ENCODE results near the gene ARHGEF10L.
"Not testable (repeated sequence)": the region's sequence is repeated elsewhere in the genome, so short reads cannot be mapped to it uniquely, and the experiment has no call there.

ARHGEF10L gene

GRCh38 chr1:17612831-17613230 is 73.3 kb downstream of the ARHGEF10L start:
- DNase-seq (ENCODE audit: low read depth), result no peak

DNA sequence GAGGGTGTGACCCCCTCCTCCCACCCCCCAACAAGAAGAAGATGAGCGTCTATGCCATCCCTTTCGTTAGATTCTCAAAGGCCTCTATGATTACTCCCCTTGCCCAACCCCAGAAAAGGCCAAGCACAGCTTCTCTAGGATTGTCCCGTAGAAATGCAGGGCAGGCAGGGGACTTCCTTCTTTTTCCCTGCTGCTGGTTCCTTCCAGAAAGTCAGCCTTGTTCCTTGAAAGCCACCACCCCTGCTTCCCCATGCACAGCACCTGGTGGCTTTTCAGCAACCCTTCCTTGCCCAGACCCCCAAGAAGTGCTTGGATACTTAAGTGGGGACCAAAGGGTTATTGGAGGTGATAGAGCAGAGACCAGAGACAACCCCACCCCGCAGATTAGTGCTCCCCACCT is 75.1 kb downstream of the ARHGEF10L start:
- no peak for DNase-seq (ENCODE audit: low read depth)

GRCh38 chr1:17615157-17615556 is 75.7 kb downstream of the ARHGEF10L start:
- no peak for DNase-seq (ENCODE audit: low read depth)

DNA sequence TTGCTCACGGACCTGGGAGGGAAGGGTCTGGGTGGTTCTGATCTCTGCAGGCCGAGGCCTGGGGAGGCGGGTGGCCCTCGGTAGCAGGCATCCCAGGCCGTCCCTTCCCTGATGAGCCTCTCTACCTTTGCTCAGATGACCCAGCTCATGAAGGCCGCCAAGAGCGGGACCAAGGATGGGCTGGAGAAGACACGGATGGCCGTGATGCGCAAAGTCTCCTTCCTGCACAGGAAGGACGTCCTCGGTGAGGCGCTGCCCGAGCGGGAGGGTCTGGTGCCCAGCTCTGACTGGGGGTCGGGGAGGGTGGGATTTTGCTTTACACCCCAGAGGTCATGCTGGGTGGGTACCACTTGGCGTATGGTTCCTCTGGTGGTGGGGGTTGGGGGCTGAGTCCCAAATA is 76.5 kb downstream of the ARHGEF10L start:
- DNase-seq (ENCODE audit: low read depth), result no peak

GRCh38 chr1:17616731-17617279 is 77.3 kb downstream of the ARHGEF10L start:
- no peak for DNase-seq (ENCODE audit: low read depth)

DNA sequence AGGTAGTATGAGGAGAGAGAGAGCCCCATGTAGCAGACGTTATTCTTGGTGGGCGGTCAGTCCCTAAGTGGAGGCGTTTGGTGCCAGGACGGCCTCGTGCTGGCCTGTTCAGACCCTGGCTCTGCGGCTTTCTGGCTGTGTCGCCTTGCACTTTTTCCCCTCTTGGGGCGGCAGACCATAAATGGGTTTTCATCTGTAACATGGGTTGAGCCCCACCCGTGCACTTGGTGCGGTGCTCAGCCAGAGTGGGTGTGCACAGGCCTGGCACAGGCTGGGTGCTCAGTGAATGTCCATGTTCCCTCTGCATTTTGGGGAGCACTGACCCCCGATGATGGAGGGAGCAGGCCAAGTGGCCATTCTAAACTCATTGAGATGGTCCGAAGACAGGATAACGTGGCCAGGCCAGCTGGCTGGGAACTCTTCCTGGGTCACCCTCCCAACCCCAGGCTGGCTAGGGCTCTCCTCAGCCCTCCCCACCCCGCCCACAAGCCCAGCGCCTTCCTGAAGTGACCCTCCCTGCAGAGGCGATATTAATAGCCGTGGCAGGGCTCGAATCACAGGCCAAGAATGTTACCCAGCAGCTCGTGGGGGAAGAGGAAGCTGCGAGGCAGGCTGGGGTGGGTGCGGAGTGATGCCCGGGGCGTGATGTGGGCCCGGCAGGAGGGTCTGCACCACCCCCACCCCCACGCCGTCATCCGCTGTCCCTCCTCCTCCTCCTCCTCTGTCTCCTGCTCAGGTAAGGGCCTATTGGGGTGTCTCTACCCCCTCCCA is 78.5 kb downstream of the ARHGEF10L start:
- DNase-seq (ENCODE audit: low read depth), result peak; percentile 79

DNA sequence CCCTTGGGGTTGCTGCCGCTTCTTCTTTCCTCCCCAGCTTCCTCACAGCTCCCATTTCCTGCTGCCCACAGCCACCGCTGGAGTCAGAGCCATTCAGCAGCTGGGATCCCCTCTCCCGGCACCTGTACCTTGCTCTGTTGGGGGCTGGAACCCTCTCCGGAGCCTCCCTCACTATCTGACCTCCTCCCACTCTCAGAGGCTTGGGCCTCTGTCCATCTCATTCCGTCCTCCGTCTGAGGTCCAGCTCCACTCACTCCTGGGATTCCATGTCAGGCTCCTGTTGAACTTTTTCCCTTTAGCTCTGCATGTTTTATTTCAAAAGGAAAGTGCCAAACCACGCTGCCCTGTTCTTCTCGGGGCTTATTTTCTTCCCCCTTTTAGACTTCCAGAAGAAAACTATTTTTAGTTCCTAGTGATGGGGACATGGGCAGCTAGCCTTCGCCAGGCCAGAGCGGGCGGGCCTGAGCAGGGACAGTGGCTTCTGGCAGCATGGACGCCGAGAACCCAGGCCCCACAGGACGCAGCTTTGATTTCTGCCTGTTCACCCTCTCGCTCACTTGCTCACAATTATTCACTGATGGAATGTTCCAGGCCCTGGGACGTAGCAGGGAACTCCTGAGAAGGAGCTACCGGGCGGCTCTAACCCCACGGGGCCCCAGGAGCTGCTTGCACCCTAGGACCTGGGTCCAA is 79.2 kb downstream of the ARHGEF10L start:
- DNase-seq (ENCODE audit: low read depth), result no peak

- DNase-seq (ENCODE audit: low read depth), result no peak
Observed at GRCh38 chr1:17620448-17620847, 81.0 kb downstream of the ARHGEF10L start.

- no peak for DNase-seq (ENCODE audit: low read depth)
Observed at GRCh38 chr1:17621691-17622090, 82.2 kb downstream of the ARHGEF10L start.

- no peak for DNase-seq (ENCODE audit: low read depth)
Observed at GRCh38 chr1:17622823-17623222, 83.3 kb downstream of the ARHGEF10L start.

- DNase-seq (ENCODE audit: low read depth), result peak; percentile 81
Observed at GRCh38 chr1:17624611-17625233, 85.2 kb downstream of the ARHGEF10L start.

- DNase-seq (ENCODE audit: low read depth), result no peak
Observed at GRCh38 chr1:17627239-17628052, 87.9 kb downstream of the ARHGEF10L start.

- DNase-seq (ENCODE audit: low read depth), result not testable (repeated sequence)
Observed at GRCh38 chr1:17629046-17629445, 89.5 kb downstream of the ARHGEF10L start.

DNA sequence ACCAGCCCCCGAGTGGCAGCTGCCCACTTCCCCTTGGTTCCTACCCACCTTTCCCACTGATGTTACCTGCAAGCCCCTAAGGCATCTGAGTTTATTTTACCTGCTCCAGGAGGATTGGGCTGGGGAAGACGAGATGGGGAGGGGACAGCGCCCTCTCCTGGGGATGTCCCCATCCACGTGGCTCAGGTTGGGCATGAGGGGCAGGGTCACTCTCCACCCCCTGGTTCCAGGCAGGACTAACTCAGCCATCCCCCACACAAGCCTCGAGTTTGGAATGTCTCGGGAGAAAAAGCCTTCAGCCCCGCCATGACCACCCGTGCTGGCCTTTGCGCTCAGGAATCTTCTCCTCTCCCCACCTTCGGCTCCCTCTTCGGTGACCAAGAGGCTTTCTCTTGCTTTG is 90.0 kb downstream of the ARHGEF10L start:
- DNase-seq (ENCODE audit: low read depth), result no peak

DNA sequence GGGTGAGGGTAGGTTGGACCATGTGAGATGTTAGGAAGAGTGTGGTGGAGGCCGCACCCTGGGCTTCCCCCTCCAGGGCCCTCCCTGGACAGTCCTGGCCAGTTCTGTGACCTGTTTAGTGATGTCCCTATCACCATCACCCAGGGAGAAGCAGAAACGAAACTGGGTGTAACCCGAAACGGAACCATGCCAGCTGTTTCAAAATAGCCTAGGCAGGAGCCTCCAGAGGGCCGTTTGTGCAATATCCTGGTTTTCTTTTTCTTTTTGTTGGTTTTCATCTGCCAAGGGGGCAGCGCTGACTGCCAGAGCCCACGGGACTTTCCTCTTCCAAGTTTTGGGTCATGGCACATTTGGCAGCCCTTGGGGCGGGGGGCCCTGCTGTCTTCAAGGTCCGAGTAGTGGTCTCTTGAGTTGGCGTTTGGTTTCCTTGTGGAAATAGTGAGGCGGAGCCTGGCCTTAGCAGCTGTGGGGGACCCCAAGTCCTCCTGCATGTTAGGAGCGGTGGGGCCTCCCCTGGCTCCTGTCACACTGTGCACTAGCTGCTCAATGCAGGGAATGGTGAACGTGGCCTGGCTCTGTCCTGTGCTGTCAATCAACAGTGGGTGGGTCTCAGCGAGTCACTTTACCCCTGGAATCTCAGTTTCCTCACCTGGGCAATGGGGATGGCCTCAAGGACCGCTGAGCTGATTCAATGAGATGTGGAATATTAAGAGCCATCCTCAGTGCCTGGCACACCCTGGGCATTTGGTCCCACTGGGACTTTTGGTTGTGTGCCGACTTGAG is 90.7 kb downstream of the ARHGEF10L start:
- DNase-seq (ENCODE audit: low read depth), result no peak

DNA sequence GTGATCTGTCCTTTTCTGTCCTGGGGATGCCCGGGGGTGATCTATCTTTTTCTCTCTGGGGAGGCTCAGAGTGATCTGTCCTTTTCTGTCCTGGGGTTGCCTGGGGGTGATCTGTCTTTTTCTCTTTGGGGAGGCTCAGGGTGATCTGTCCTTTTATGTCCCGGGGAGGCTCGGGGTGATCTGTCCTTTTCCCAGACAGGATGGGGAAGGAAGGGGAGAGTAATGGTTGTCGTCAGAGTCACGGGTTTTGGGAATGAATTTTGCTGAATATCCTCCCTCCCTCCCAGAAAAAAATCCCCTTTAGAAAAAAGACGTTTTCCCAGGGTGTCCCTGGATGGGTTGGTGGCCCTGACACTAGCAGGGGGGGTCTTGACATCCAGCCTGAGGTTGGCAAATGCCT is 91.5 kb downstream of the ARHGEF10L start:
- DNase-seq (ENCODE audit: low read depth), result no peak

DNA sequence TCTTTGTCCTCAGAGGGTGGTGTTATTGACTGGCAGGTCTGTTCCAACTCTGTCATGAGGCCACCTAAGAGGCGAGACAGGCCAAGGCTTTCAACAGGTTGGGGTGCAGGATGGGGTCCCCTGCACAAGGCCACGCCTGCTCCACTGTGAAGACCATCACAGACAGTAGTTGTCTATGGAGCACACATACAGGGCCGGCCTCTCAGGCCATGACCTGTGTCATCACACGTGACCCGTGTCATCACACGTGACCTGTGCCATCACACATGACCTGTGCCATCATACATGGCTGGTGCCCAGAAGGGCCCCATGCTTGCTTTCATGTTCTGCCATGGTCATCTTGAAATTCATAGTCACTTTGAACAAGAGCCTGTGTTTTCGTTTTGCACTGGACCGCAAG is 91.9 kb downstream of the ARHGEF10L start:
- no peak for DNase-seq (ENCODE audit: low read depth)

- no peak for DNase-seq (ENCODE audit: low read depth)
Observed at GRCh38 chr1:17632106-17632505, 92.6 kb downstream of the ARHGEF10L start.

- DNase-seq (ENCODE audit: low read depth), result peak; percentile 77
Observed at GRCh38 chr1:17632541-17633184, 93.2 kb downstream of the ARHGEF10L start.

- DNase-seq (ENCODE audit: low read depth), result peak; percentile 80
Observed at GRCh38 chr1:17633654-17634053, 94.2 kb downstream of the ARHGEF10L start.

DNA sequence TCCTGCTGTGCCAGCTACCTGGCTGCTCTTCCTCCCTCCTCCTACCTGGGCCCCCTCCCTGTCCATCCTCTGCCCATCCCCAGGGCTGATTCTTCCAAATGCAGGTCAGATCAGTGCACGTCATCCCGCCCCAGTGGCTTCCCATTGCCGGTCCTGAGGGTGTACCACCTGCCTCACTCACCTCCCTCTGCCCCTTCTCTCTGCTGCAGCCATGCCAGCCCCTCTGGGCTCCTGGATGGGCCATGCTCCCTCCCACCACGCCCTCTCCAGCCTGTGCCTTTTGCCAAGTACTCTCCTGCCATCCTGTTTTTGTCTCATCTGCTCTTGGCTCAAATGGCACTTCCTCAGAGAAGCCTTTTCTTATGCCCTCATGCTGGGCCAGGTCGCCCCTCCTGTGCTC is 95.8 kb downstream of the ARHGEF10L start:
- DNase-seq (ENCODE audit: low read depth), result no peak

Measured in EH (cell line).